H1 (cell line): ENCODE results near the gene ADCY9. TPM values are rescaled to one million over a fixed set of nuclear protein-coding genes. Genes with fewer than 3 reads are reported as not detected.

Source experiments
- CTCF ChIA-PET: fragments of 300-600 bp; sonication (Branson Sonifier 250); formaldehyde crosslinking; loops from one replicate; lab custom pipeline; 2021; ENCODE audit not compliant: partially characterized antibody; lab: Charles Lee
- POLR2A ChIA-PET: fragments of 300-600 bp; sonication (Branson Sonifier 250); formaldehyde crosslinking; loops from one replicate; lab custom pipeline; 2021; ENCODE audit warnings: inconsistent platforms; ENCODE audit not compliant: partially characterized antibody; lab: Charles Lee
- DNase-seq, 2 experiments: peaks; one replicate each; pipeline versions ENCODE4 v3.0.0 to v3.0.0-alpha.2; 2010 to 2022; ENCODE audit warnings: low spot score in 2 of 2, low read depth in 1 of 2, mixed read lengths in 1 of 2
- FAIRE-seq: peaks from 2 replicates; lab custom pipeline; 2011; peaks lifted over from hg19 to GRCh38; lab: Jason Lieb, UNC
- H2AFZ ChIP-seq: 2 replicates; pipeline ENCODE4 v1.8.1; 2012; ENCODE audit warnings: low read length, inconsistent platforms
- H2AK5ac ChIP-seq: 2 replicates; pipeline ENCODE4 v1.6.1; 2013; ENCODE audit warnings: low read depth, low read length
- H2BK120ac ChIP-seq: replicated peaks from 2 replicates; pipeline ENCODE3; 2013; ENCODE audit warnings: low read depth, low read length, inconsistent platforms
- H2BK12ac ChIP-seq: 2 replicates; pipeline ENCODE4 v1.6.1; 2013; ENCODE audit warnings: low read depth, low read length
- H2BK15ac ChIP-seq: 2 replicates; pipeline ENCODE4 v1.6.1; 2013; ENCODE audit warnings: low read length
- H2BK20ac ChIP-seq: 2 replicates; pipeline ENCODE4 v1.6.1; 2013; ENCODE audit warnings: low read length
- H2BK5ac ChIP-seq: 2 replicates; pipeline ENCODE4 v1.6.1; 2013; ENCODE audit warnings: low read depth, low read length
- H3K14ac ChIP-seq: 2 replicates; pipeline ENCODE4 v1.6.1; 2013; ENCODE audit warnings: inconsistent platforms; ENCODE audit not compliant: insufficient read length
- H3K18ac ChIP-seq: 2 replicates; pipeline ENCODE4 v1.6.1; 2013; ENCODE audit warnings: low read length; ENCODE audit errors: extremely low read depth
- H3K23ac ChIP-seq: 2 replicates; pipeline ENCODE4 v1.6.1; 2013; ENCODE audit warnings: inconsistent platforms; ENCODE audit not compliant: insufficient read length
- H3K23me2 ChIP-seq: 2 replicates; pipeline ENCODE4 v1.6.1; 2013; ENCODE audit warnings: low read depth, low read length
- H3K27ac ChIP-seq: 2 replicates; pipeline ENCODE4 v1.6.1; 2011; ENCODE audit warnings: low read depth, low read length, inconsistent platforms
- H3K27me3 ChIP-seq, 4 experiments: replicated peaks in 1 of 4; 1 replicate in 1 of 4; 2 replicates in 3 of 4; pipeline versions ENCODE4 v1.6.1 to v1.8.1; 2011 to 2013; ENCODE audit warnings: low read length in 3 of 4, mild to moderate bottlenecking in 3 of 4, inconsistent platforms in 2 of 4, mixed read lengths in 2 of 4, moderate library complexity in 1 of 4; ENCODE audit not compliant: control insufficient read depth in 3 of 4, insufficient read depth in 3 of 4; ENCODE audit errors: extremely low read depth in 1 of 4
- H3K36me3 ChIP-seq, 4 experiments: 2 replicates each; pipeline versions ENCODE4 v1.6.1 to v1.8.1; 2011 to 2013; ENCODE audit warnings: mild to moderate bottlenecking in 4 of 4, low read length in 3 of 4, moderate library complexity in 2 of 4, control low read depth in 1 of 4, inconsistent platforms in 1 of 4; ENCODE audit not compliant: insufficient read depth in 4 of 4, control insufficient read depth in 2 of 4
- H3K4ac ChIP-seq: replicated peaks from 2 replicates; pipeline ENCODE3; 2013; ENCODE audit warnings: low read length, low read depth, mixed read lengths, inconsistent platforms; ENCODE audit not compliant: insufficient read length
- H3K4me1 ChIP-seq, 4 experiments: replicated peaks in 1 of 4; 1 replicate in 1 of 4; 2 replicates in 3 of 4; pipeline versions ENCODE4 v1.6.1 to v1.8.1; 2011 to 2013; ENCODE audit warnings: low read length in 3 of 4, inconsistent platforms in 2 of 4, mixed read lengths in 1 of 4; ENCODE audit not compliant: insufficient read depth in 4 of 4, control insufficient read depth in 3 of 4
- H3K4me2 ChIP-seq, 2 experiments: 2 replicates each; pipeline versions ENCODE4 v1.6.1 to v1.8.1; 2011 to 2013; ENCODE audit warnings: low read depth in 2 of 2, low read length in 2 of 2, control low read depth in 1 of 2, inconsistent platforms in 1 of 2, mild to moderate bottlenecking in 1 of 2; ENCODE audit not compliant: insufficient read depth in 1 of 2
- H3K4me3 ChIP-seq, 4 experiments: fragments of 200-600, 300-600 bp in 1 of 4; sonication (generic), shearing (Covaris generic), sonication (Bioruptor Twin) in 1 of 4; 2 replicates each; pipeline versions ENCODE4 v1.5.1 to v1.8.1; 2011 to 2016; ENCODE audit warnings: low read length in 4 of 4, low read depth in 3 of 4, control low read depth in 2 of 4, inconsistent platforms in 2 of 4, mild to moderate bottlenecking in 2 of 4, mixed read lengths in 1 of 4, moderate library complexity in 1 of 4; ENCODE audit not compliant: insufficient read depth in 2 of 4; ENCODE audit errors: extremely low read depth in 1 of 4
- H3K56ac ChIP-seq: replicated peaks from 2 replicates; pipeline ENCODE3; 2013; ENCODE audit warnings: low read depth, mild to moderate bottlenecking, mixed read lengths, low read length, inconsistent platforms; ENCODE audit not compliant: insufficient read length
- H3K79me1 ChIP-seq: 2 replicates; pipeline ENCODE4 v1.6.1; 2013; ENCODE audit warnings: low read depth, low read length, control low read depth
- H3K79me2 ChIP-seq, 2 experiments: 2 replicates each; pipeline versions ENCODE4 v1.6.1 to v1.8.1; 2012 to 2013; ENCODE audit warnings: low read length in 2 of 2, mild to moderate bottlenecking in 2 of 2, inconsistent platforms in 1 of 2; ENCODE audit not compliant: insufficient read depth in 2 of 2, control insufficient read depth in 1 of 2
- H3K9ac ChIP-seq, 4 experiments: replicated peaks in 1 of 4; 1 replicate in 1 of 4; 2 replicates in 3 of 4; pipeline versions ENCODE4 v1.6.1 to v1.8.1; 2011 to 2013; ENCODE audit warnings: low read depth in 3 of 4, low read length in 3 of 4, control low read depth in 2 of 4, mild to moderate bottlenecking in 2 of 4, moderate library complexity in 2 of 4, inconsistent platforms in 1 of 4; ENCODE audit errors: extremely low read depth in 1 of 4
- H3K9me3 ChIP-seq, 2 experiments: 2 replicates each; pipeline versions ENCODE4 v1.6.1 to v1.8.1; 2012 to 2013; ENCODE audit warnings: mild to moderate bottlenecking in 2 of 2, moderate library complexity in 2 of 2, control low read depth in 1 of 2, inconsistent platforms in 1 of 2, low read depth in 1 of 2, low read length in 1 of 2, mixed read lengths in 1 of 2; ENCODE audit not compliant: insufficient read depth in 2 of 2
- H4K20me1 ChIP-seq, 2 experiments: replicated peaks in 1 of 2; 2 replicates each; pipeline versions ENCODE3 to v1.8.1; 2011 to 2013; ENCODE audit warnings: inconsistent platforms in 2 of 2, low read length in 2 of 2, mild to moderate bottlenecking in 1 of 2; ENCODE audit not compliant: insufficient read depth in 2 of 2, control insufficient read depth in 1 of 2
- H4K5ac ChIP-seq: 2 replicates; pipeline ENCODE4 v1.6.1; 2013; ENCODE audit warnings: low read length, low read depth, mixed read lengths, inconsistent platforms; ENCODE audit not compliant: insufficient read length
- H4K8ac ChIP-seq: 2 replicates; pipeline ENCODE4 v1.8.0; 2013; ENCODE audit warnings: mild to moderate bottlenecking, moderate library complexity, low read length, inconsistent platforms; ENCODE audit not compliant: insufficient read depth; ENCODE audit errors: extremely low read depth
- H4K91ac ChIP-seq: replicated peaks from 2 replicates; pipeline ENCODE3; 2013; ENCODE audit warnings: low read length, mixed read lengths, inconsistent platforms; ENCODE audit not compliant: insufficient read length
- MAX ChIP-seq: IDR thresholded peaks from 2 replicates; pipeline ENCODE4 v1.6.1; 2012; ENCODE audit warnings: inconsistent platforms
- WGBS, 2 experiments: shearing (Covaris generic) in 1 of 2; methylation state at CpG; one replicate each; pipeline versions ENCODE4 v1.1.6 to v1.1.7; 2013 to 2015; ENCODE audit warnings: low lambda C conversion rate in 2 of 2, mixed read lengths in 2 of 2, inconsistent platforms in 1 of 2, low coverage in 1 of 2, missing lambda C conversion rate in 1 of 2; ENCODE audit not compliant: insufficient replicate concordance in 2 of 2, insufficient coverage in 1 of 2, insufficient read length in 1 of 2; ENCODE audit errors: extremely low coverage in 1 of 2, missing lambda C conversion rate in 1 of 2; 5-methylcytosine and 5-hydroxymethylcytosine counted together
- polyA plus RNA-seq, 7 experiments: library from polyadenylated mRNA; depleted of rRNA in 3 of 7; stranded (reverse) in 5 of 7; unstranded in 2 of 7; fragments of >200 nt in 5 of 7; fragments of 200-250 nt in 2 of 7; gene quantifications; 1 replicate in 5 of 7; 2 replicates in 1 of 7; 4 replicates in 1 of 7; pipeline versions ENCODE4 v1.2.1 to v1.2.3, GENCODE V29; 2011 to 2013; ENCODE audit warnings: missing spikeins in 2 of 7, mixed read lengths in 2 of 7
- total RNA-seq: library from RNA; stranded (reverse); fragmentation: NEBNext Ultra II Directional; extraction: Animal tissue kit (Norgen Biotek cat#: 25700); gene quantifications from 2 replicates; pipeline ENCODE4 v1.2.1, GENCODE V29; 2021

ADCY9 gene
- total and polyA plus RNA-seq, 2 of the 8 experiments (the other 6 are each of a cell fraction or from before 2014, with no cell fraction given), result 5.4 to 13.1 TPM

- H3K79me2 ChIP-seq, result no peaks in the 10 kb centered on the region
- H2BK15ac ChIP-seq, result no peak overlapping the region
- H3K36me3 ChIP-seq, result no peaks in the 10 kb centered on the region
- no peak overlapping the region for H3K27ac ChIP-seq
- no peak overlapping the region for H2BK12ac ChIP-seq
- no peak overlapping the region for H3K4ac ChIP-seq
- no peak overlapping the region for H2BK20ac ChIP-seq
- no peaks in the 10 kb centered on the region for H3K79me1 ChIP-seq
- no peak overlapping the region for H3K56ac ChIP-seq
- no peaks in the 10 kb centered on the region for H3K23me2 ChIP-seq
- no peak overlapping the region for H3K4me3 ChIP-seq
- H2AK5ac ChIP-seq, result no peak overlapping the region
- no peak for DNase-seq
- H3K4me2 ChIP-seq, result no peak overlapping the region
- 91% methylated on average over 12 of the region's 12 CpGs; no CpG with 5 or more reads in 1 of the 2 experiments for WGBS, 2 experiments
- no peak overlapping the region for H3K23ac ChIP-seq
- no peaks in the 10 kb centered on the region for H3K9me3 ChIP-seq
- peaks cover 0 to 2% (median 0%) of the 10 kb centered on the region in 4 experiments; a peak in 1 of 7 replicates for H3K27me3 ChIP-seq
- H4K20me1 ChIP-seq, result no peaks in the 10 kb centered on the region
- FAIRE-seq, result no peak
- H3K14ac ChIP-seq, result no peak overlapping the region
- H4K8ac ChIP-seq, result no peak overlapping the region
- no peak overlapping the region for H2BK5ac ChIP-seq
- H3K9ac ChIP-seq, result no peak overlapping the region
- H4K91ac ChIP-seq, result no peak overlapping the region
- POLR2A ChIA-PET, result interaction anchor here (0.7 kb wide), 1 partner anchor 146 kb away, joined by 3 read pairs; no protein-coding TSS in a partner anchor
- H4K5ac ChIP-seq, result no peak overlapping the region
- TF ChIP-seq MAX, result no peak
- no peak overlapping the region for H2AFZ ChIP-seq
- no peak overlapping the region for H3K18ac ChIP-seq
- no peak overlapping the region for H2BK120ac ChIP-seq
- no peaks in the 10 kb centered on the region for H3K4me1 ChIP-seq
- CTCF ChIA-PET, result interaction anchor here (1.2 to 1.6 kb wide), 2 partner anchors 47 to 119 kb away, joined by 4 read pairs; no protein-coding TSS in a partner anchor
Measured at GRCh38 chr16:4124535-4125294, 8.5 kb upstream of the ADCY9 start.
